ENCODE data around the gene JOSD2. TPM values are rescaled to one million over a fixed set of nuclear protein-coding genes. Genes with fewer than 3 reads are reported as not detected.

The JOSD2 gene
- total and polyA plus RNA-seq, 2 of the 4 experiments (the other 2 are of a cell fraction): 12.2 to 54.1 TPM

DNA sequence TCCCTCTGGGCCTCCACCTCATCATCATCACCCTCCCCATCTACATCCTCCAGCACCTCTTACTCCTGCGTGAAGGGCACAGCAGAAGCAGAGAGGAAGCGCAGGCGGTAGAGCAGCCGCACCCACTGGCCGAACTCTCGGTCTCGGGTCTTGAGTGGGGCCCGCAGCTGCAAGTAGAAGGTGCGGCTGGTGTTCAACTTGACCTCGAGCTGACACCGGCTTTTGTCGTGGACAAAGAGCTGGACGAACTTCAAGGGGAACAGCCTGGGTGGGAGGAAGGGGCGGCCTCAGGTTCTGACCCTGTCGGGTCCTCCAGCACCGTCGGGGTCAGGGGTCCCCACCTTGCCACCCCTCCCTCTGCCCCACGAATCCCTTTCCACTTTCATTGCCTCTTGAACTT is 43.4 kb downstream of the JOSD2 start:
- Histone ChIP-seq H4K5ac (ENCODE audit: low read depth, low read length) (no peak overlapping the region), H3K9me3 (ENCODE audit: control insufficient read depth, insufficient read depth, low read length) (no peaks in the 10 kb centered on the region), H3K14ac (replicated peaks; ENCODE audit: low read depth, low read length) (no peak overlapping the region), H4K91ac (ENCODE audit: insufficient read depth, low read depth, low read length) (no peak overlapping the region), H3K4me2 (ENCODE audit: low read depth, low read length) (no peak overlapping the region), H4K8ac (ENCODE audit: low read depth in 2 of 2, low read length in 2 of 2) (no peak overlapping the region), H3K9me1 (ENCODE audit: insufficient read depth, low read length) (no peaks in the 10 kb centered on the region), H3K18ac (ENCODE audit: low read depth, low read length) (no peak overlapping the region), H2BK20ac (ENCODE audit: low read depth, low read length) (no peak overlapping the region), H3K27me3 (ENCODE audit: control insufficient read depth, insufficient read depth, low read length) (peaks cover 2% of the 10 kb centered on the region; the same call in 1 of the 2 replicates), H3K4me3 (ENCODE audit: insufficient read depth, low read depth, low read length) (no peak overlapping the region), H2AFZ (replicated peaks; ENCODE audit: low read length, poor library complexity) (no peak overlapping the region), H3K56ac (ENCODE audit: extremely low read depth, insufficient read depth, low read length) (no peak overlapping the region), H2BK5ac (ENCODE audit: low read depth, low read length, poor library complexity, severe bottlenecking) (no peak overlapping the region), H2AK9ac (replicated peaks; ENCODE audit: low read depth, low read length, poor library complexity) (no peak overlapping the region), H3K36me3 (ENCODE audit: control insufficient read depth, insufficient read depth, low read length) (no peaks in the 10 kb centered on the region), H3K9ac (ENCODE audit: low read depth, low read length) (no peak overlapping the region), H3K4me1 (ENCODE audit: control insufficient read depth, insufficient read depth, low read length) (no peaks in the 10 kb centered on the region), H2BK15ac (ENCODE audit: low read depth, low read length) (no peak overlapping the region), H3K79me1 (ENCODE audit: low read depth in 1 of 2, low read length in 2 of 2) (no peaks in the 10 kb centered on the region), H2AK5ac (ENCODE audit: low read depth, low read length) (no peak overlapping the region), H3K23ac (ENCODE audit: low read depth, low read length) (no peak overlapping the region), H3K4ac (ENCODE audit: low read depth, low read length) (no peak overlapping the region), H2BK120ac (ENCODE audit: low read depth, low read length) (no peak overlapping the region), H4K20me1 (ENCODE audit: insufficient read depth, low read length) (no peaks in the 10 kb centered on the region), H3K27ac (ENCODE audit: insufficient read depth, low read length) (no peak overlapping the region)
- DNase-seq (no peak), ATAC-seq (ENCODE audit: low read depth) (no peak)
- dilution Hi-C loops (cut with HindIII; ENCODE audit: low sequenced_read_pairs, unreplicated experiment): no loop called here
- TF ChIP-seq MAZ (IDR thresholded peaks at IDR 0.05; ENCODE audit: borderline replicate concordance, low read depth, low read length) (no peak), SMC3 (IDR thresholded peaks at IDR 0.05; ENCODE audit: low read depth, low read length) (no peak), CEBPB (IDR thresholded peaks at IDR 0.05; ENCODE audit: low read depth, low read length) (no peak), MAFK (IDR thresholded peaks at IDR 0.05; ENCODE audit: low read depth, low read length) (no peak), POLR2A (IDR thresholded peaks at IDR 0.05; ENCODE audit: low read depth, low read length) (no peak), NFE2L2 (IDR thresholded peaks at IDR 0.05; ENCODE audit: low read depth, low read length) (no peak), MXI1 (IDR thresholded peaks at IDR 0.05; ENCODE audit: borderline replicate concordance, low read depth, low read length) (no peak), CHD1 (IDR thresholded peaks at IDR 0.05; ENCODE audit: low read depth, low read length) (no peak), FOS (IDR thresholded peaks at IDR 0.05; ENCODE audit: low read depth, low read length) (no peak), RCOR1 (IDR thresholded peaks at IDR 0.05; ENCODE audit: insufficient replicate concordance, low read length) (no peak), RAD21 (IDR thresholded peaks at IDR 0.05; ENCODE audit: low read length) (no peak), BHLHE40 (IDR thresholded peaks at IDR 0.05; ENCODE audit: low read depth, low read length) (no peak)
- TF ChIP-seq, protein P1, sequence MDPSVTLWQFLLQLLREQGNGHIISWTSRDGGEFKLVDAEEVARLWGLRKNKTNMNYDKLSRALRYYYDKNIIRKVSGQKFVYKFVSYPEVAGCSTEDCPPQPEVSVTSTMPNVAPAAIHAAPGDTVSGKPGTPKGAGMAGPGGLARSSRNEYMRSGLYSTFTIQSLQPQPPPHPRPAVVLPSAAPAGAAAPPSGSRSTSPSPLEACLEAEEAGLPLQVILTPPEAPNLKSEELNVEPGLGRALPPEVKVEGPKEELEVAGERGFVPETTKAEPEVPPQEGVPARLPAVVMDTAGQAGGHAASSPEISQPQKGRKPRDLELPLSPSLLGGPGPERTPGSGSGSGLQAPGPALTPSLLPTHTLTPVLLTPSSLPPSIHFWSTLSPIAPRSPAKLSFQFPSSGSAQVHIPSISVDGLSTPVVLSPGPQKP (IDR thresholded peaks at IDR 0.05; ENCODE audit: borderline replicate concordance, low read depth, low read length): no peak
- TF ChIP-seq, protein P2, sequence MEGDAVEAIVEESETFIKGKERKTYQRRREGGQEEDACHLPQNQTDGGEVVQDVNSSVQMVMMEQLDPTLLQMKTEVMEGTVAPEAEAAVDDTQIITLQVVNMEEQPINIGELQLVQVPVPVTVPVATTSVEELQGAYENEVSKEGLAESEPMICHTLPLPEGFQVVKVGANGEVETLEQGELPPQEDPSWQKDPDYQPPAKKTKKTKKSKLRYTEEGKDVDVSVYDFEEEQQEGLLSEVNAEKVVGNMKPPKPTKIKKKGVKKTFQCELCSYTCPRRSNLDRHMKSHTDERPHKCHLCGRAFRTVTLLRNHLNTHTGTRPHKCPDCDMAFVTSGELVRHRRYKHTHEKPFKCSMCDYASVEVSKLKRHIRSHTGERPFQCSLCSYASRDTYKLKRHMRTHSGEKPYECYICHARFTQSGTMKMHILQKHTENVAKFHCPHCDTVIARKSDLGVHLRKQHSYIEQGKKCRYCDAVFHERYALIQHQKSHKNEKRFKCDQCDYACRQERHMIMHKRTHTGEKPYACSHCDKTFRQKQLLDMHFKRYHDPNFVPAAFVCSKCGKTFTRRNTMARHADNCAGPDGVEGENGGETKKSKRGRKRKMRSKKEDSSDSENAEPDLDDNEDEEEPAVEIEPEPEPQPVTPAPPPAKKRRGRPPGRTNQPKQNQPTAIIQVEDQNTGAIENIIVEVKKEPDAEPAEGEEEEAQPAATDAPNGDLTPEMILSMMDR (conservative IDR thresholded peaks at IDR 0.05; ENCODE audit: low read depth, low read length): no peak
- intact Hi-C loops (cut with micrococcal nuclease): no loop called here
- in situ Hi-C loops (cut with MboI; ENCODE audit: low sequenced_read_pairs): no loop called here
- 81% methylated on average over 7 of the region's 18 CpGs; no CpG with 5 or more reads in 1 of the 2 experiments for WGBS, 2 experiments (ENCODE audit: extremely low coverage in 2 of 2, insufficient read length in 1 of 2)
- CTCF ChIA-PET: no interaction called here
- POLR2A ChIA-PET (ENCODE audit: unreplicated experiment): no interaction called here
- no TSS peak for BruUV-seq (replicated peaks)

Measured in IMR-90 (cell line).